Activated CD8-positive, alpha-beta memory T cell treated with anti-CD3 and anti-CD28 coated beads, Interleukin-2, amount 50 U/mL, for 1 hour (primary cell): Measurements from ENCODE around the gene CLCN4.

Experiments
- DNase-seq: peaks from one replicate; pipeline ENCODE4 v3.0.0-alpha.2; 2020; ENCODE audit errors: extremely low read depth

CLCN4 gene

DNA sequence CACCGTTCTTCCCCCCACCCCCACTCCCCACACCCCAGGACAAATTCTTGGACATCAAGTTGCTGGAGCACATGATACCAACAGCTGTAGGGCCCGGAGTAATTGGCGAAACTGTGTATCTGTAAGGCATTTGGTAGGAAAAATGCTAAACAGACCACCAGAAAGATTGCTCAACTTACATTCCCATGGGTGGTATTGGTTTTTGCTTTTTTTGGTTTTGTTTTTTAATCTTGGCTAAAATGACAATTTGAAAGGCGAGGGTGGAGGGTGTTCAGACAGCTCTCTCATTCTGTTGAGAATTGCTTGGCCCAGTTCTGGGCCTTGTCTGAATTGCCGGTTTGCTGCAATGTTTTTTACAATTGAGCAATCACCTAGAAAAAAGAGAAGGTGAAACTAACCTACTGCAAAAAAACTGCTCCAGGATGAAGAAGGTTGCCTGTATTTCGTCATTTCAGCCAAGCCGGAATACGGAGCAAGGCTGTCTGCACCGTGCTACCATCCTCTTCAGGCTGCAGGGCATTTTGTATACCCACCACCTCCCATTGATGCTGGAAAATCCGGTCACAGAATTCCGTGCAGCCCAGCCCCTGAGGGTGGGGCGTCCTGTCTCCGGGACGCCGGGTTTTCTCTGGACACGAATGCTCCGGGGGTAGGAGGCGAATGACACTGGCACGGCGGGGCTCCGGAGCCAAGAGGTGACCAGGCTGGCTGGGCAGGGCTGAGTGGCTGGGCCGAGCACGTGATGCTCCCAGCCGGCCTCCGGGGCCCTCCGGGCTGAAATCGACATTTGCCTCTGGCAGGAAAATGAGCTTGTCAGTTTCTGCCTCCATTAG lies at the start of gene CLCN4:
Gene CLCN4, plus strand, starts transcription at position 777 of the 833 bp plus-strand sequence. CDS start 28,058 bp downstream, outside the sequence.
- no peak for DNase-seq

DNA sequence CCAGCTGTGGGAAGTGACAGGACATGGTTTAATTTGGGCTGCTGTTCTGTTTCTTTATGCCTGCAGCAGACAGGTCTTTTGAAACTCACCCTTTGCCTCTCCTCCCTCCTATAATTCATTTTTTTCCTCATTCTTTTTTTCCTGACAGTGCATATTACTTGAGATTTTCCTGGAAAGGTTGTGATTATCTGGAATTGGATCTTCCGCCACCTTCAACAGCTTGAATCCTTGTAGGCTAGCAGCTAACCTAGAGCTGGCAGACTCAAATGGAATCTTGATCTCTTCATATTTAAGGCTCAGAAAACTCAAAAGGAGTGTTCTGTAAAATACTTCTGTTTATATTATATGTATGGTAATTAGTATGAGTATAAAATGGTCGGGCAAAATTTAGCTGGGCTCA lies 49.3 kb upstream of the CLCN4 start:
- DNase-seq = no peak

DNA sequence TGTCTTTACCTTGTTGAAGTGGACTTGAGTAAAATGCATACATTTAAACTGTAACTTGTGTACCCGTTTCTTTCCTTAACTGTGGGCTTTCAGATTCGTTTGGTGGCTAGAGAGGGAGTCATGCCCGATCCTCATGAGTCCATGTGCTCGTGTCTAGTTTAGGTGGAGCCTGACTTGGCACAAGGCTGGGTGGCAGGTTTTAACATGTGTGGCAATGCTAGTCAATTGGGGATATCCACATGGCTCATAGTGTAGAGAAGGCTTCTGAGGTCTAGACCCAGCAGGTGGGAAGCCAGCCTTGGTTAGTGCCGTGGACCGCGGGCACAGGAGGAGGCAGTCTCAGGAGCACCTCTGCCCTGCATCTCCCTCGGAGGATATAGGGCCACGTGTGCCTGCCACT lies 48.5 kb upstream of the CLCN4 start:
- DNase-seq = no peak

- DNase-seq = no peak
These were observed 47.1 kb upstream of the CLCN4 start for GRCh38 chrX:10109695-10110094.

DNA sequence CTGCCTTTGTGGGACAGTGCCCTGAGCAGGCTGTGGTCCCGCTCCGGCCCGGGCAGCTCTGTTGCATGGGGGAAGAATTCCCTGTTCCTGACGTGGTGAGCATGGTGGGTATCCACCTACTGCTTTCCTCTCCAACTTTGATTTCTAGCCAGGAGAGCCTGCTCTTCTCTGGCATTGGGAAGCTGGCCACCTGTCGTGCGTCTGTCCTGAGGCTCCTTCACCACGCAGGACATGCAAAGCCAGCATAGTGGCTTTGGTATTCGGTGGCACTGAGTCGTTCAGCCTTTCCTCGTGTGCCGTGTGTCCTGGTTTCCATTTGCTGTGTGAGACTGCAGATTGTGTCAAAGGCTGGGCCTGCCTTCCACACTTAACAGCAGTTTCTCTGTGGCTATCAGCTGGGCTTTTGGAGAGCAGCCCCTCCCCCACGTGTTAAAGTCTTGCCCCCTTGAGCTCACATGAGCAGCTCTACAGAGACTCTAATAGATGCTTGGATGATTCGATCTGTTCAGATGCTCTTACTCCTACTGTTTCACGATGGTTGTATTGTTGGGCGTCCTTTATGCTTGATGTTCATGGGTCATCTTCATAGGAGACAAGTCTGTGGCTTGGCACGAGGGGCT lies 46.3 kb upstream of the CLCN4 start:
- DNase-seq = no peak

DNA sequence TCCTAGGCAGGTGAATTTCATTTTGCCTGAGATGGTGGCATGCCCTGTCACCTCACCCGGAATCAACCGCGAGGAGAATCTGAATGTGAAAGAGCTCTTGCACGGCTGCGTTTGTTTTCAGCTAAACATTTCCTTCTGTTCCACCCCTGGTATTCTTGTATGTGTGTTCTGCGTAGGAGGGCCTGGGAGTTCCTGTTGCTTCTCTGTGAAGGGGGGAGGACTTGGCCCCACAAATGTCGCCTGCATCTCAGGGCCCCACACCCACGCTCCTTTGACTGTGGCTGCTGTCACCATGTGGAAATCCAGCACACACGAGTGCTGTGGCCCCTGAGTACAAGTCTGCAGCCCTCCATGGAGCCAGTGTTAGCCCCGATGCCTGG lies 45.8 kb upstream of the CLCN4 start:
- no peak for DNase-seq

DNA sequence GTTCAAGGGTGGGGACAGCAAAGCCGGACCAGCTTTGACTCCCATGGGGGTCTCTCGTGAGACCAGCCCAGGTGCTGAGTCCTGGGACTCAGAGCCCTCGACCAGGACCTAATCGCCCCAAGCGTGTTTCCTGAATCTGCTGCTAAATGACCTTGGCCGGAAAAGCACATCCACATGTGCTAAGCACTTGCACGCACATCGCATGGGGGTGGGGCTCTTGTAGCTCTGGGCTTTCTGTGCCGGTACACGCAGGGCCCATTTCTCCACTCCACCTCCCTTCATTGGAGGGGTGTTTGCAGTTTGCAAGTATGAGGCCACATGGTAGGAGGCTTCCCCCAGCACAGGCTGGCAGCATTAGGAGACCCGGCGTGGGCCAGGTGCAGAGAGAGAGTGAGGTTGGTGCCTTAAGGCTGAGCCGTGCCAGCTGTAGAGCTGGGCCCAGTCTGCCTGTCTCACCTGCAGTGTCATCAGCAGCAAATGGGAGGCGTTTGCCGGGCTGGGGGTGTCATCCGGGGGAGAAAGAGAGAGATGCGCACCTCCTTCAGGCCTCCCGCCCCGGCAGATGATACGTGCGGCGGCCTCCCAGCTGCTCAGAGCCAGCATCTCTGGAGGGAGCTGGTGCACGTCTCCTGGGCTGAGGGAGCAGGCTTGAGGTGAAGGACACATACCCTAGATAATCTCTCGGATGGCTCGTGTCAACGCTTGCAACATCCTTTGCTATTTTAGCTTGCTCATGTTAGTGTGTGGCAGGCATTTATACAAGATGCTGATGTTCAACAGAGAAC lies 45.2 kb upstream of the CLCN4 start:
- DNase-seq = no peak

- DNase-seq = no peak
These were observed 44.3 kb upstream of the CLCN4 start for GRCh38 chrX:10112510-10112909.

- DNase-seq = no peak
These were observed 41.7 kb upstream of the CLCN4 start for GRCh38 chrX:10115082-10115481.

DNA sequence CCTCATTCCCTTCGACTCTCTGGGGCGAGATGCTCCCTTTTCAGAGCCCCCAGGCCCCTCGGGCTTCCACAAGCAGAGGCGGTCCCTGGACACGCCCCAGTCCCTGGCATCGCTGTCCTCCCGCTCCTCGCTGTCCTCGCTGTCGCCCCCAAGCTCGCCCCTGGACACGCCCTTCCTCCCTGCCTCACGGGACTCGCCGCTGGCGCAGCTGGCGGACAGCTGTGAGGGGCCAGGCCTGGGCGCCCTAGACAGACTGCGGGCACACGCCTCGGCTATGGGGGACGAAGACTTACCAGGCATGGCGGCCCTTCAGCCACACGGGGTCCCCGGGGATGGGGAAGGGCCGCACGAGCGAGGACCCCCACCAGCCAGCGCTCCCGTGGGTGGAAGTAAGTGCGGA lies 39.5 kb upstream of the CLCN4 start:
- DNase-seq = no peak

- no peak for DNase-seq
These were observed 38.9 kb upstream of the CLCN4 start for GRCh38 chrX:10117864-10118377.

DNA sequence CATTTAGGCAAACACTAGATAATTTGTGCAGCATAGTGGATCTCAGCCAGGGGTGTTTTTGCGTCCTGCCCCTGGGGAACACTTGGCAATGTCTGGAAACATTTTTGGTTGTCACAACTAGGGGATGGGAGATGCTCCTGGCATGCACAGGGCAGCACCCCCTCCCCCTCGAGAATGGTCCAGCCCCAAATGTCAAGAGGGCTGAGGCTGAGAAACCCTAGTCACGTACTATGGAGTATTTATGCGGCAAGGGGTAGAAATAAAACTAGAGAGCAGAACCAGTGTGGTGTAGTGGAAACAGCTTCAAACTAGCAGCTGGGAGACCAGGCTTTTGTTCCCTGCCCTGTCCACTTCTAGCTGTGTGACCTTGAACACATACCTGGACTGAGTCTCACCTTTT lies 38.2 kb upstream of the CLCN4 start:
- no peak for DNase-seq

GRCh38 chrX:10119399-10119990 lies 37.3 kb upstream of the CLCN4 start:
- DNase-seq = peak; percentile 81

DNA sequence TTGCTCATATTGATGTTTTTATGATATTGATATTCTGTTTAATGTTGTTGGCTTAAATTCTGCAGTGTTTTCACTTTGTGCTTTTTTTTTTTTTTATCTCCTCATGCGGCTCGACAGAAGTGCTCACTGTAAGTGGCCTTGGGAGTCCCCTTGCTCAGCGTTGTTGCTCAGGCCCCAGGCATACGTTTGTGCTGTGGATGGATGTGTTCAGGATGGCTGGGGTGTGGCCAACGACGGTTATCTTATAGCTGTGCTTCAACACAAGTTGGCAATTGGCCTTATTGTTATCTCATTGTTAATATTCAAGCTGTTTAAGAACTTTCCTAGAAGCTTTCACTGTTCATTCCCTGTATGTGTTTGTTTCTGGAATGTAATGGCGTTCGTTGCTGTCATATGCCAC lies 36.4 kb upstream of the CLCN4 start:
- no peak for DNase-seq

DNA sequence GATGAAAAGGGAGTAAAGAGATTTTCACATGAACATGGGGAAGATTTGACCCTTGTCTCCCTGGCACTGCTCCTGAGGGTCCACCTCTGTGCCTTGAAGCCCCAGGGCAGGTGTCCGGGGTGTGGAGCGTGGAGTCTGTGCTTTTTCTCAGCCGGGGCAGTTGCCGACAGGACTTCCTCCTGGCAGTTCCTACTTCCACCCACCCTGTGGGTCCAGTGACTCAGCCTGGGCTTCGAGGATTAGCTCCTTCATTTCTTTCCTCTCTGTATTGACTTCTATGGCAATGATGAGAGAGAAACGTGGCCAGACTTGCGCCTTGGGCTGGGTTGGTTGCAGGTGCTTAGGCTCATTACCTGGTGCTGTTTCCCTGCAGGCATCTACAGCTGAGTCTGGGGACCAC lies 35.9 kb upstream of the CLCN4 start:
- DNase-seq = no peak

DNA sequence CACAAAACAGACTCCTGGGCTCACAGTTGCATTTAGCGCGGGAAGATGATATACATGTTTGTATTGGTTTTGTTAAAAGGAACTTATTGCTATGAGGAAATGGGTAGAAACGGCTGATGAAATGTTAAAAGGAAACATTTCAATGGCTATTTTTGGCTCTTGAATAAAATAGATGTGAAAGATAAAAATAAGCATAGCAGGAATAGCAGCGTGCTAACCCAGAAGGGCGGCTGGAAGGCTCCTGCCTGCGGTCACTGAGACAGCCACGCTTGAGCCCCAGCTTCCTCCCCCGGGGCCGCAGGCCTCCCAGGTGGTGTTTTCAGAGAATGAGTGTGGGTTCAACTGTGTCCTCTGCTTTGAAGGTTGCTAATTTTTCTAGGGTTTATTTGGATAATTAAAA lies 35.0 kb upstream of the CLCN4 start:
- DNase-seq = no peak

DNA sequence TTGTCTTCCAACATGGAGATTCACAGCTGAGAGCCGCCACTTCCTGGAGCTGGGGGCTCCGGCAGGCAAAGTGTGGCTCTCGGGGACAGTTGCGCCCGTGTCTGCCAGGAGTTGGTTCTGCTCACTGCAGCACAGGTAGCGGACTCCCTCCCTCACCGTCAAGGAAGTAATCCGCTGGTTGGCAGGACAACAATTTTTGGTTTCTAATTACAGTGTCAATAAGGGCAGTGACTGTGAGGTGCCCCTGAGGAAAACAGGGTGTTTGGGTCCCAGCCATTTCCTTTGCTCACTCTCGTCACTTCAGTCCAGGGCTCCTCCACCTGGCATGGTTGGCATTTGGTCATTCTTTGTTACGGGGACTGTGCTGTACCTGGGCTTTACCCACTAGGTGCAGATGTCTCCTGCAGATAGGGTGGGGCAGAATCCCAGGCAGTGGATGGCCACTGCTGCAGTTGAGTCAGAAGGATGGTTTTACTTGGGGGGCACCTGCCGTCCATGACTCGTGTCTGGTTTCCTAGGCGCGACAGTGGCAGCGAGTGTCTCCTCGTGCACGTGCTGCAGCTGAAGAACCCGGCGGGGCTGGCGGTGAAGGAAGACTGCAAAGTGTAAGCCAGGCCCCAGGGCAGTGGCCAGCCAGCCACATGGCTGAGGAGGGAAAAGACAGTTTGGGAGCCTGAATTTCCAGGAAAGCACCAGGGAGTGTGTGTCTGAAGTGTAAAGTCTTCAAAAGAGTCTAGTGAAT lies 32.1 kb upstream of the CLCN4 start:
- DNase-seq = no peak

- no peak for DNase-seq
These were observed 31.5 kb upstream of the CLCN4 start for GRCh38 chrX:10125248-10125615.

DNA sequence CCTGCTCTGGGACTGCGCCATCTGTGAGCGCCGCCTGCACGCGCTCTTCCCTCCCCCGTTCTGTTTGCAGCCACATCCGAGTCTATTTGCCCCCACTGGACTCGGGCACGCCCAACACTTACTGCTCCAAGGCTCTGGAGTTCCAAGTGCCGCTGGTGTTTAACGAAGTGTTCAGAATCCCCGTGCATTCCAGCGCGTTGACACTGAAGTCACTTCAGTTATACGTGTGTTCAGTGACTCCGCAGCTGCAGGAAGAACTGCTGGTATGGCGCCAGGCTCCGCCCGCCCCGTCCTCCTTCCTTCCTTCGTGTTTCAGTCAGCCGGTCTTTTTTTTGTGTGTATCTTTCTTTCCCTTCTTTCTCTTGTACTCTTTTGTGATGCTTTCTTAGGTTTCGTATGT lies 30.7 kb upstream of the CLCN4 start:
- DNase-seq = no peak

- DNase-seq = no peak
These were observed 29.9 kb upstream of the CLCN4 start for GRCh38 chrX:10126834-10127233.

DNA sequence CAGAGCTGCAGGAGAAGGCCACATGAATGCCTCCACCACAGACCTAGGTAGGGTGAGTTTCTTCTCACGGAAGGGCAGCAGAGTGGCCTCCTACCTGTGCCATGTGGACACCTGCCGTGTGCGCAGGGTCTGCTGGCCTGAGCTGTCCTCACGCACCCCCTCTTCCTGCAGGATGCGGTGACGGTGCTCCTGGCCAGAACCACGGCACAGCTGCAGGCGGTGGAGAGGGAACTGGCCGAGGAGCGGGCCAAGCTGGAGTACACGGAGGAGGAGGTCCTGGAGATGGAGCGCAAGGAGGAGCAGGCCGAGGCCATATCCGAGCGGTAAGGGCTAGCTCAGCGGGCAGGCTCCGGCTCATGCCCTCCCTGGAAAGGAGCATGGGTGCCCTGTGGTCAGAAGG lies 28.4 kb upstream of the CLCN4 start:
- no peak for DNase-seq

GRCh38 chrX:10129229-10129628 lies 27.5 kb upstream of the CLCN4 start:
- no peak for DNase-seq
